GM23338 (cell line): Measurements from ENCODE around the gene RIC3. TPM values are rescaled to one million over a fixed set of nuclear protein-coding genes. Genes with fewer than 3 reads are reported as not detected.

Experiments
- ATAC-seq: fragments of 200-7000 bp; cut with Tn5 transposase; 3 replicates; pipeline ENCODE4 v1.9.1; 2020
- DNase-seq: peaks from one replicate; pipeline ENCODE4 v3.0.0-alpha.2; 2015; ENCODE audit warnings: low spot score
- H2AFZ ChIP-seq: fragments of 200-600 bp; sonication (generic); 2 replicates; pipeline ENCODE4 v1.8.0; 2016; ENCODE audit warnings: antibody characterized with exemption, mild to moderate bottlenecking, moderate library complexity
- H3F3A ChIP-seq: fragments of 200-600 bp; sonication (generic); replicated peaks from 2 replicates; pipeline ENCODE4 v1.8.0; 2017; ENCODE audit warnings: antibody characterized with exemption, mixed run types, low read depth
- H3K27ac ChIP-seq: fragments of 200-600 bp; sonication (generic); 2 replicates; pipeline ENCODE4 v1.6.1; 2016; ENCODE audit warnings: low read depth
- H3K27me3 ChIP-seq: fragments of 200-600 bp; sonication (generic); 2 replicates; pipeline ENCODE4 v1.8.0; 2016; ENCODE audit warnings: mild to moderate bottlenecking, mixed run types, moderate library complexity; ENCODE audit not compliant: insufficient read depth
- H3K36me3 ChIP-seq: fragments of 200-600 bp; sonication (generic); 2 replicates; pipeline ENCODE4 v1.8.0; 2016; ENCODE audit warnings: mild to moderate bottlenecking; ENCODE audit not compliant: insufficient read depth
- H3K4me1 ChIP-seq: fragments of 200-600 bp; sonication (generic); 2 replicates; pipeline ENCODE4 v1.8.0; 2016; ENCODE audit warnings: mild to moderate bottlenecking, moderate library complexity; ENCODE audit not compliant: insufficient read depth
- H3K4me2 ChIP-seq: fragments of 200-600 bp; sonication (generic); 2 replicates; pipeline ENCODE4 v1.7.1; 2017; ENCODE audit warnings: mixed run types
- H3K4me3 ChIP-seq: fragments of 200-600 bp; sonication (generic); 2 replicates; pipeline ENCODE4 v1.6.1; 2016; ENCODE audit warnings: mixed run types
- H3K79me2 ChIP-seq: fragments of 200-600 bp; sonication (generic); replicated peaks from 2 replicates; pipeline ENCODE4 v1.8.0; 2017; ENCODE audit warnings: mild to moderate bottlenecking; ENCODE audit not compliant: insufficient read depth
- H3K9me2 ChIP-seq: fragments of 200-600 bp; sonication (generic); 2 replicates; pipeline ENCODE4 v1.8.0; 2017; ENCODE audit not compliant: insufficient read depth
- H4K20me1 ChIP-seq: fragments of 200-600 bp; sonication (generic); replicated peaks from 2 replicates; pipeline ENCODE4 v1.8.0; 2017; ENCODE audit warnings: mild to moderate bottlenecking; ENCODE audit not compliant: insufficient read depth
- H3K27ac Mint-ChIP-seq: 2 replicates; pipeline ENCODE4 v1.8.0; 2020; ENCODE audit warnings: inconsistent platforms, mild to moderate bottlenecking, moderate library complexity, mixed read lengths
- H3K27me3 Mint-ChIP-seq: 3 replicates; pipeline ENCODE4 v1.8.0; 2022; ENCODE audit warnings: low read depth, mild to moderate bottlenecking, moderate library complexity, mixed read lengths, inconsistent platforms; ENCODE audit not compliant: insufficient read depth, poor library complexity
- H3K36me3 Mint-ChIP-seq: 3 replicates; pipeline ENCODE4 v1.8.0; 2021; ENCODE audit warnings: low read depth, mild to moderate bottlenecking, inconsistent platforms, moderate library complexity, mixed read lengths
- H3K4me1 Mint-ChIP-seq: 3 replicates; pipeline ENCODE4 v1.8.0; 2020; ENCODE audit warnings: mild to moderate bottlenecking, inconsistent platforms, mixed read lengths
- H3K4me3 Mint-ChIP-seq: 3 replicates; pipeline ENCODE4 v1.8.0; 2021; ENCODE audit warnings: moderate library complexity, mild to moderate bottlenecking, inconsistent platforms, mixed read lengths
- H3K9me3 Mint-ChIP-seq: 3 replicates; pipeline ENCODE4 v1.8.0; 2020; ENCODE audit warnings: moderate library complexity, mild to moderate bottlenecking, inconsistent platforms, mixed read lengths
- CTCF ChIP-seq, 2 experiments: fragments of 200-600 bp in 1 of 2; sonication (generic) in 1 of 2; conservative IDR thresholded peaks; 2 replicates each; pipeline versions ENCODE4 v1.5.1 to v1.6.1; 2016 to 2017; ENCODE audit warnings: antibody characterized with exemption in 2 of 2, low read depth in 2 of 2, mild to moderate bottlenecking in 2 of 2, moderate library complexity in 1 of 2
- EZH2 ChIP-seq: fragments of 200-600 bp; sonication (generic); IDR thresholded peaks from one replicate; pipeline ENCODE4 v1.8.0; 2017; ENCODE audit warnings: antibody characterized with exemption, mild to moderate bottlenecking, low read depth; ENCODE audit not compliant: unreplicated experiment
- NANOG ChIP-seq: IDR thresholded peaks from 2 replicates; pipeline ENCODE4 v1.6.1; 2016; ENCODE audit warnings: antibody characterized with exemption, borderline replicate concordance
- REST ChIP-seq: IDR thresholded peaks from one replicate; pipeline ENCODE4 v1.6.1; 2018; ENCODE audit warnings: antibody characterized with exemption; ENCODE audit not compliant: unreplicated experiment
- STAT1 ChIP-seq: IDR thresholded peaks from one replicate; pipeline ENCODE4 v1.6.1; 2016; ENCODE audit warnings: antibody characterized with exemption; ENCODE audit not compliant: unreplicated experiment
- ZNF114 ChIP-seq: fragments of 250-450 bp; sonication (Bioruptor Pico); IDR thresholded peaks from 2 replicates; pipeline ENCODE4 v1.5.0; 2020; ENCODE audit warnings: mild to moderate bottlenecking, moderate library complexity
- ZNF331 ChIP-seq: fragments of 250-450 bp; sonication (Bioruptor Pico); IDR thresholded peaks from 2 replicates; pipeline ENCODE4 v1.5.0; 2020; ENCODE audit warnings: low read depth, mild to moderate bottlenecking, moderate library complexity
- polyA plus RNA-seq: library from polyadenylated mRNA; unstranded; fragments of >200 nt; fragmentation: Nextera tagmentation; extraction: Ambion mirVana; gene quantifications from 2 replicates; pipeline ENCODE4 v1.2.1, GENCODE V29; 2016
- total RNA-seq: library from RNA; depleted of rRNA; stranded (reverse); fragments of >200 nt; shearing (Covaris generic); gene quantifications from 2 replicates; pipeline ENCODE4 v1.2.3, GENCODE V29; 2014
- TF ChIP-seq, protein P1 (sequence below): fragments of 250-450 bp; sonication (Bioruptor Pico); IDR thresholded peaks from 2 replicates; pipeline ENCODE4 v1.5.0; 2020; ENCODE audit warnings: mild to moderate bottlenecking, moderate library complexity
- TF ChIP-seq, protein P2 (sequence below): IDR thresholded peaks from 2 replicates; pipeline ENCODE4 v1.6.1; 2016; ENCODE audit warnings: antibody characterized with exemption

Gene RIC3
- total and polyA plus RNA-seq, 2 experiments from 2014 or later: 17.8 to 21.3 TPM

- no peaks in the 10 kb centered on the region for H3K79me2 ChIP-seq
- no peak overlapping the region for H2AFZ ChIP-seq
- TF ChIP-seq REST: no peak
- TF ChIP-seq ZNF114 (CRISPR knock-in tag): no peak
- TF ChIP-seq CTCF (conservative IDR thresholded peaks at IDR 0.05; ENCODE audit: low read depth in 2 of 2): no peak
- TF ChIP-seq, protein P1, sequence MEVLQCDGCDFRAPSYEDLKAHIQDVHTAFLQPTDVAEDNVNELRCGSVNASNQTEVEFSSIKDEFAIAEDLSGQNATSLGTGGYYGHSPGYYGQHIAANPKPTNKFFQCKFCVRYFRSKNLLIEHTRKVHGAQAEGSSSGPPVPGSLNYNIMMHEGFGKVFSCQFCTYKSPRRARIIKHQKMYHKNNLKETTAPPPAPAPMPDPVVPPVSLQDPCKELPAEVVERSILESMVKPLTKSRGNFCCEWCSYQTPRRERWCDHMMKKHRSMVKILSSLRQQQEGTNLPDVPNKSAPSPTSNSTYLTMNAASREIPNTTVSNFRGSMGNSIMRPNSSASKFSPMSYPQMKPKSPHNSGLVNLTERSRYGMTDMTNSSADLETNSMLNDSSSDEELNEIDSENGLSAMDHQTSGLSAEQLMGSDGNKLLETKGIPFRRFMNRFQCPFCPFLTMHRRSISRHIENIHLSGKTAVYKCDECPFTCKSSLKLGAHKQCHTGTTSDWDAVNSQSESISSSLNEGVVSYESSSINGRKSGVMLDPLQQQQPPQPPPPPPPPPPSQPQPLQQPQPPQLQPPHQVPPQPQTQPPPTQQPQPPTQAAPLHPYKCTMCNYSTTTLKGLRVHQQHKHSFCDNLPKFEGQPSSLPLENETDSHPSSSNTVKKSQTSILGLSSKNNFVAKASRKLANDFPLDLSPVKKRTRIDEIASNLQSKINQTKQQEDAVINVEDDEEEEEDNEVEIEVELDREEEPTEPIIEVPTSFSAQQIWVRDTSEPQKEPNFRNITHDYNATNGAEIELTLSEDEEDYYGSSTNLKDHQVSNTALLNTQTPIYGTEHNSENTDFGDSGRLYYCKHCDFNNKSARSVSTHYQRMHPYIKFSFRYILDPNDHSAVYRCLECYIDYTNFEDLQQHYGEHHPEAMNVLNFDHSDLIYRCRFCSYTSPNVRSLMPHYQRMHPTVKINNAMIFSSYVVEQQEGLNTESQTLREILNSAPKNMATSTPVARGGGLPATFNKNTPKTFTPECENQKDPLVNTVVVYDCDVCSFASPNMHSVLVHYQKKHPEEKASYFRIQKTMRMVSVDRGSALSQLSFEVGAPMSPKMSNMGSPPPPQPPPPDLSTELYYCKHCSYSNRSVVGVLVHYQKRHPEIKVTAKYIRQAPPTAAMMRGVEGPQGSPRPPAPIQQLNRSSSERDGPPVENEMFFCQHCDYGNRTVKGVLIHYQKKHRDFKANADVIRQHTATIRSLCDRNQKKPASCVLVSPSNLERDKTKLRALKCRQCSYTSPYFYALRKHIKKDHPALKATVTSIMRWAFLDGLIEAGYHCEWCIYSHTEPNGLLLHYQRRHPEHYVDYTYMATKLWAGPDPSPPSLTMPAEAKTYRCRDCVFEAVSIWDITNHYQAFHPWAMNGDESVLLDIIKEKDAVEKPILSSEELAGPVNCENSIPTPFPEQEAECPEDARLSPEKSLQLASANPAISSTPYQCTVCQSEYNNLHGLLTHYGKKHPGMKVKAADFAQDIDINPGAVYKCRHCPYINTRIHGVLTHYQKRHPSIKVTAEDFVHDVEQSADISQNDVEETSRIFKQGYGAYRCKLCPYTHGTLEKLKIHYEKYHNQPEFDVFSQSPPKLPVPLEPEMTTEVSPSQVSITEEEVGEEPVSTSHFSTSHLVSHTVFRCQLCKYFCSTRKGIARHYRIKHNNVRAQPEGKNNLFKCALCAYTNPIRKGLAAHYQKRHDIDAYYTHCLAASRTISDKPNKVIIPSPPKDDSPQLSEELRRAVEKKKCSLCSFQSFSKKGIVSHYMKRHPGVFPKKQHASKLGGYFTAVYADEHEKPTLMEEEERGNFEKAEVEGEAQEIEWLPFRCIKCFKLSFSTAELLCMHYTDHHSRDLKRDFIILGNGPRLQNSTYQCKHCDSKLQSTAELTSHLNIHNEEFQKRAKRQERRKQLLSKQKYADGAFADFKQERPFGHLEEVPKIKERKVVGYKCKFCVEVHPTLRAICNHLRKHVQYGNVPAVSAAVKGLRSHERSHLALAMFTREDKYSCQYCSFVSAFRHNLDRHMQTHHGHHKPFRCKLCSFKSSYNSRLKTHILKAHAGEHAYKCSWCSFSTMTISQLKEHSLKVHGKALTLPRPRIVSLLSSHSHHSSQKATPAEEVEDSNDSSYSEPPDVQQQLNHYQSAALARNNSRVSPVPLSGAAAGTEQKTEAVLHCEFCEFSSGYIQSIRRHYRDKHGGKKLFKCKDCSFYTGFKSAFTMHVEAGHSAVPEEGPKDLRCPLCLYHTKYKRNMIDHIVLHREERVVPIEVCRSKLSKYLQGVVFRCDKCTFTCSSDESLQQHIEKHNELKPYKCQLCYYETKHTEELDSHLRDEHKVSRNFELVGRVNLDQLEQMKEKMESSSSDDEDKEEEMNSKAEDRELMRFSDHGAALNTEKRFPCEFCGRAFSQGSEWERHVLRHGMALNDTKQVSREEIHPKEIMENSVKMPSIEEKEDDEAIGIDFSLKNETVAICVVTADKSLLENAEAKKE (CRISPR knock-in tag): no peak
- TF ChIP-seq STAT1: no peak
- TF ChIP-seq ZNF331 (CRISPR knock-in tag): no peak
- TF ChIP-seq, protein P2, sequence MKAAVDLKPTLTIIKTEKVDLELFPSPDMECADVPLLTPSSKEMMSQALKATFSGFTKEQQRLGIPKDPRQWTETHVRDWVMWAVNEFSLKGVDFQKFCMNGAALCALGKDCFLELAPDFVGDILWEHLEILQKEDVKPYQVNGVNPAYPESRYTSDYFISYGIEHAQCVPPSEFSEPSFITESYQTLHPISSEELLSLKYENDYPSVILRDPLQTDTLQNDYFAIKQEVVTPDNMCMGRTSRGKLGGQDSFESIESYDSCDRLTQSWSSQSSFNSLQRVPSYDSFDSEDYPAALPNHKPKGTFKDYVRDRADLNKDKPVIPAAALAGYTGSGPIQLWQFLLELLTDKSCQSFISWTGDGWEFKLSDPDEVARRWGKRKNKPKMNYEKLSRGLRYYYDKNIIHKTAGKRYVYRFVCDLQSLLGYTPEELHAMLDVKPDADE: no peak
- TF ChIP-seq NANOG: no peak
- TF ChIP-seq EZH2: no peak
- H3K4me1 Mint-ChIP-seq: no peaks in the 10 kb centered on the region
- no peak overlapping the region for H3K4me2 ChIP-seq
- no peak overlapping the region for H3K27ac Mint-ChIP-seq
- H3K27me3 Mint-ChIP-seq: peaks cover 3% of the 10 kb centered on the region
- no peak overlapping the region for H3K4me3 ChIP-seq
- peaks cover 21% of the 10 kb centered on the region for H3K36me3 Mint-ChIP-seq
- H3K9me3 Mint-ChIP-seq: no peaks in the 10 kb centered on the region
- H3K36me3 ChIP-seq: peaks cover 12% of the 10 kb centered on the region; the same call in 1 of the 2 replicates
- H3K27ac ChIP-seq: no peak overlapping the region
- DNase-seq (no peak), ATAC-seq (no peak)
- H4K20me1 ChIP-seq: peaks cover 6% of the 10 kb centered on the region
- no peaks in the 10 kb centered on the region for H3K4me1 ChIP-seq
- H3K9me2 ChIP-seq: no peaks in the 10 kb centered on the region
- H3K27me3 ChIP-seq: no peaks in the 10 kb centered on the region
- H3F3A ChIP-seq: no peaks in the 10 kb centered on the region
- H3K4me3 Mint-ChIP-seq: no peak overlapping the region
Observed at GRCh38 chr11:8109675-8110074, 59.1 kb downstream of the RIC3 start.
